ENCODE measurements around the gene LAMA5. TPM values are rescaled to one million over a fixed set of nuclear protein-coding genes. Genes with fewer than 3 reads are reported as not detected.

Gene LAMA5
- total and polyA plus RNA-seq, 8 donors = 41.4 to 278 (median 79.6) TPM

- H3K27me3 ChIP-seq = no peaks in the 10 kb centered on the region
- intact Hi-C loops (cut with DNase I; ENCODE audit: low total_unique reads) = no loop called here
- DNase-seq = no peak
- H3K4me3 ChIP-seq = no peak overlapping the region
- TF ChIP-seq POLR2A (IDR thresholded peaks at IDR 0.05) (no peak), POLR2AphosphoS5 (IDR thresholded peaks at IDR 0.05) (no peak)
- TF ChIP-seq, protein P1, sequence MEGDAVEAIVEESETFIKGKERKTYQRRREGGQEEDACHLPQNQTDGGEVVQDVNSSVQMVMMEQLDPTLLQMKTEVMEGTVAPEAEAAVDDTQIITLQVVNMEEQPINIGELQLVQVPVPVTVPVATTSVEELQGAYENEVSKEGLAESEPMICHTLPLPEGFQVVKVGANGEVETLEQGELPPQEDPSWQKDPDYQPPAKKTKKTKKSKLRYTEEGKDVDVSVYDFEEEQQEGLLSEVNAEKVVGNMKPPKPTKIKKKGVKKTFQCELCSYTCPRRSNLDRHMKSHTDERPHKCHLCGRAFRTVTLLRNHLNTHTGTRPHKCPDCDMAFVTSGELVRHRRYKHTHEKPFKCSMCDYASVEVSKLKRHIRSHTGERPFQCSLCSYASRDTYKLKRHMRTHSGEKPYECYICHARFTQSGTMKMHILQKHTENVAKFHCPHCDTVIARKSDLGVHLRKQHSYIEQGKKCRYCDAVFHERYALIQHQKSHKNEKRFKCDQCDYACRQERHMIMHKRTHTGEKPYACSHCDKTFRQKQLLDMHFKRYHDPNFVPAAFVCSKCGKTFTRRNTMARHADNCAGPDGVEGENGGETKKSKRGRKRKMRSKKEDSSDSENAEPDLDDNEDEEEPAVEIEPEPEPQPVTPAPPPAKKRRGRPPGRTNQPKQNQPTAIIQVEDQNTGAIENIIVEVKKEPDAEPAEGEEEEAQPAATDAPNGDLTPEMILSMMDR (IDR thresholded peaks at IDR 0.05) = no peak
- H3K27ac ChIP-seq = no peak overlapping the region
- peaks cover 71 to 98% (median 96%) of the 10 kb centered on the region in 4 donors for H3K36me3 ChIP-seq
- peaks cover 0 to 11% (median 5%) of the 10 kb centered on the region in 4 donors for H3K4me1 ChIP-seq
- WGBS, 5 donors = 86 to 93% (median 91%) methylated on average over 6 of the region's 6 CpGs
- no peaks in the 10 kb centered on the region for H3K9me3 ChIP-seq
These were observed 82.7 kb downstream of the LAMA5 start for GRCh38 chr20:62284448-62284847.

DNA sequence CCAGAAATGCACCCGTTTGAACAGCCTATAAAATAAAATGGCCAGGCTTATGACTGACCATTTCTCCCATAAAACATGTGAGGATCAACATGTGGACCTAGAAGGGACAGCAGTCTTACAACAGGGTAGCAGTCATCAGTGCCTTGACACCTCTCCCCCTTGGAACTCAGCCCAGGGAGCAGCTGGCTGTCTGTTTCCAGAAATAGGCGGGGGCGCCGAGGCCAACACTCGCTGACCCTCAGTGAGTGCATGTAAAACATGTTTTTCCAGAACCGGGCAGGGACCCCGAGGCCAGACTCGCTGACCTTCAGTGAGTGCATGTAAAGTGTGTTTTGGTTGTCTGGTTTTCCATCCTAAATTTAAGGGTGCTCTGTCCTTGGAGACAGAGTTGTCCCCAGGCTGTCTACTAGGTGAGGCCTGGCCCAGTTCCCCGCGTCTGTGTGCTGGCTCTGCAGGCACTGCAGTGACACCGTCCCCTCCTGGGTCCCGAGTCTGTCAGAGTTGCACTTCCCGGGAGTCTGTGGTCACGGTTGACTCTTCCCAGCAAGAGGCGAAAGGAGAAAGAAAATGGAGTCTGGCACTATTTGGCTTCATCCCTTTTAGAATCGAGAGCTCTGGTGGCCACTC, 84.1 kb downstream of the LAMA5 start:
- DNase-seq = no peak
- H3K9me3 ChIP-seq = no peaks in the 10 kb centered on the region
- WGBS, 5 donors = 76 to 85% (median 82%) methylated on average over 16 of the region's 16 CpGs
- H3K4me1 ChIP-seq = peaks cover 0 to 11% (median 5%) of the 10 kb centered on the region in 4 donors
- H3K27ac ChIP-seq = no peak overlapping the region
- H3K36me3 ChIP-seq = peaks cover 78 to 97% (median 95%) of the 10 kb centered on the region in 4 donors
- intact Hi-C loops (cut with DNase I; ENCODE audit: low total_unique reads) = no loop called here
- H3K27me3 ChIP-seq = no peaks in the 10 kb centered on the region
- H3K4me3 ChIP-seq = no peak overlapping the region
- TF ChIP-seq, protein P1 (IDR thresholded peaks at IDR 0.05) = no peak
- TF ChIP-seq POLR2A (IDR thresholded peaks at IDR 0.05) (no peak), POLR2AphosphoS5 (IDR thresholded peaks at IDR 0.05) (no peak), EP300 (IDR thresholded peaks at IDR 0.05) (no peak)

DNA sequence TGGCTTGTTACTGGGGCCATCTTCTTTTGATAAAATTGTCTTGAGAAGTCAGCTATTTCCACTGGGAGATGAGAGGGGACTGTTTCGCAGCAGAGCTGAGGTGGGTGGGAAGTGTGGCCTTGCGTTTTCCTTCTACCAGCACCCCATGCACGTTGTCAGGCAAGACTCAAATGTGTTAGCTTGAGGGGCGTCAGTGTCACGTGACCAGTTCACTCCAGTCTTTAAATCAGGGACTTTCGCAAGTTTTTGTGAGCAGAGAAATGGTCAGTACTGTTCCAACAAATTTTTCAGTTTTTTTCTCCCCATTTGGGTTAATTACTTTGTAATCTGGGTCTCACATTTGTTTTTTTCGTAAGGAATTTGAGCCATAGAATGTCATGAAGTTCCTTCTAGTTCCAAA, 85.0 kb downstream of the LAMA5 start:
- Histone ChIP-seq H3K4me1 (peaks cover 0 to 11% (median 5%) of the 10 kb centered on the region in 4 donors), H3K36me3 (peaks cover 81 to 95% (median 94%) of the 10 kb centered on the region in 4 donors), H3K4me3 (no peak overlapping the region), H3K27me3 (no peaks in the 10 kb centered on the region), H3K9me3 (no peaks in the 10 kb centered on the region), H3K27ac (no peak overlapping the region)
- TF ChIP-seq POLR2A (IDR thresholded peaks at IDR 0.05) (no peak), EP300 (IDR thresholded peaks at IDR 0.05) (no peak), POLR2AphosphoS5 (IDR thresholded peaks at IDR 0.05) (no peak)
- TF ChIP-seq, protein P1 (IDR thresholded peaks at IDR 0.05) = no peak
- intact Hi-C loops (cut with DNase I; ENCODE audit: low total_unique reads) = no loop called here
- DNase-seq = no peak
- 91 to 98% (median 95%) methylated on average over 7 of the region's 7 CpGs for WGBS, 5 donors

GRCh38 chr20:62281161-62281933, 85.8 kb downstream of the LAMA5 start:
- Histone ChIP-seq H3K4me1 (peaks cover 0 to 11% (median 5%) of the 10 kb centered on the region in 4 donors), H3K27me3 (no peaks in the 10 kb centered on the region), H3K36me3 (peaks cover 79 to 96% (median 94%) of the 10 kb centered on the region in 4 donors), H3K4me3 (no peak overlapping the region), H3K9me3 (no peaks in the 10 kb centered on the region), H3K27ac (no peak overlapping the region)
- WGBS, 5 donors = 92 to 95% (median 94%) methylated on average over 29 to 31 of the region's 31 CpGs
- intact Hi-C loops (cut with DNase I; ENCODE audit: low total_unique reads) = no loop called here
- TF ChIP-seq, protein P1 (IDR thresholded peaks at IDR 0.05) = no peak
- TF ChIP-seq EP300 (IDR thresholded peaks at IDR 0.05) = no peak
- no peak for TF ChIP-seq POLR2A (IDR thresholded peaks at IDR 0.05)
- TF ChIP-seq POLR2AphosphoS5 (IDR thresholded peaks at IDR 0.05) = no peak
- no peak for DNase-seq

All from stomach (tissue), 9 donors.